Fibroblast of villous mesenchyme (primary cell): ENCODE measurements around the gene XYLT1. TPM values are rescaled to one million over a fixed set of nuclear protein-coding genes. Genes with fewer than 3 reads are reported as not detected.

Experiments used
- DNase-seq: peaks from one replicate; pipeline ENCODE4 v3.0.0-alpha.2; 2010; ENCODE audit warnings: low read depth
- H3K4me3 ChIP-seq: 2 replicates; pipeline ENCODE4 v1.5.1; 2011; ENCODE audit warnings: low read depth, mild to moderate bottlenecking, low read length
- total RNA-seq: library from RNA; depleted of rRNA; stranded (reverse); fragments of >200 nt; gene quantifications from 2 replicates; pipeline ENCODE4 v1.2.3, GENCODE V29; 2012
- TF ChIP-seq, protein P1 (sequence below): IDR thresholded peaks from 2 replicates; pipeline ENCODE4 v1.5.1; 2012; ENCODE audit warnings: low read depth, mild to moderate bottlenecking, low read length; ENCODE audit not compliant: insufficient read depth

Gene XYLT1
- total RNA-seq, 1 donor = 2.6 TPM

- no peak overlapping the region for H3K4me3 ChIP-seq
- TF ChIP-seq, protein P1, sequence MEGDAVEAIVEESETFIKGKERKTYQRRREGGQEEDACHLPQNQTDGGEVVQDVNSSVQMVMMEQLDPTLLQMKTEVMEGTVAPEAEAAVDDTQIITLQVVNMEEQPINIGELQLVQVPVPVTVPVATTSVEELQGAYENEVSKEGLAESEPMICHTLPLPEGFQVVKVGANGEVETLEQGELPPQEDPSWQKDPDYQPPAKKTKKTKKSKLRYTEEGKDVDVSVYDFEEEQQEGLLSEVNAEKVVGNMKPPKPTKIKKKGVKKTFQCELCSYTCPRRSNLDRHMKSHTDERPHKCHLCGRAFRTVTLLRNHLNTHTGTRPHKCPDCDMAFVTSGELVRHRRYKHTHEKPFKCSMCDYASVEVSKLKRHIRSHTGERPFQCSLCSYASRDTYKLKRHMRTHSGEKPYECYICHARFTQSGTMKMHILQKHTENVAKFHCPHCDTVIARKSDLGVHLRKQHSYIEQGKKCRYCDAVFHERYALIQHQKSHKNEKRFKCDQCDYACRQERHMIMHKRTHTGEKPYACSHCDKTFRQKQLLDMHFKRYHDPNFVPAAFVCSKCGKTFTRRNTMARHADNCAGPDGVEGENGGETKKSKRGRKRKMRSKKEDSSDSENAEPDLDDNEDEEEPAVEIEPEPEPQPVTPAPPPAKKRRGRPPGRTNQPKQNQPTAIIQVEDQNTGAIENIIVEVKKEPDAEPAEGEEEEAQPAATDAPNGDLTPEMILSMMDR = no peak
- no peak for DNase-seq
Measured at GRCh38 chr16:17471719-17472461, 1.1 kb upstream of the XYLT1 start.

- H3K4me3 ChIP-seq = peak overlapping the region; percentile 71
- TF ChIP-seq, protein P1 = no peak
- no peak for DNase-seq
Measured at GRCh38 chr16:17470182-17470907, 415 bp downstream of the XYLT1 start.

DNA sequence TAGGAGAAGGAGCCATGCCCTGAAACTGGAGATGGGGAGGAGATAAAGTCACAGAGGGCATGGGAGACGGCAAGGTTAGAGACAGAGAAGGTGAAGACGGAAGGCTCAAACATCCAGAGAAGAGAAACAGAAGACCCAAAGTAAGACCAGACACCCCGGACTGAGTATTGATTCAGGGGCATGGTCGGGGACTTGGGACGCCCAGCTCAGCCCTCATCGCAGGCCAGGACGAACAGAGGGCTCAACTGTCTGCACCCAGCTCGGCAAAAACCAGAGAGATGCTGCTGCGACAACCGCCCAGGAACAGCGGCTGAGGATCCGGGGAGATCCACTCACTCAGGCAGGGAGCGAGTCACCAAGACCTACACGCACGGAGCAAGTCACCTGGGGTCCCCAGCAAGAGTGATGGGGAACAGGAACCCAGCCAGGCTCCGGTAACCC, 999 bp downstream of the XYLT1 start:
- DNase-seq = no peak
- peak overlapping the region; percentile 71 for H3K4me3 ChIP-seq
- TF ChIP-seq, protein P1 = no peak

DNA sequence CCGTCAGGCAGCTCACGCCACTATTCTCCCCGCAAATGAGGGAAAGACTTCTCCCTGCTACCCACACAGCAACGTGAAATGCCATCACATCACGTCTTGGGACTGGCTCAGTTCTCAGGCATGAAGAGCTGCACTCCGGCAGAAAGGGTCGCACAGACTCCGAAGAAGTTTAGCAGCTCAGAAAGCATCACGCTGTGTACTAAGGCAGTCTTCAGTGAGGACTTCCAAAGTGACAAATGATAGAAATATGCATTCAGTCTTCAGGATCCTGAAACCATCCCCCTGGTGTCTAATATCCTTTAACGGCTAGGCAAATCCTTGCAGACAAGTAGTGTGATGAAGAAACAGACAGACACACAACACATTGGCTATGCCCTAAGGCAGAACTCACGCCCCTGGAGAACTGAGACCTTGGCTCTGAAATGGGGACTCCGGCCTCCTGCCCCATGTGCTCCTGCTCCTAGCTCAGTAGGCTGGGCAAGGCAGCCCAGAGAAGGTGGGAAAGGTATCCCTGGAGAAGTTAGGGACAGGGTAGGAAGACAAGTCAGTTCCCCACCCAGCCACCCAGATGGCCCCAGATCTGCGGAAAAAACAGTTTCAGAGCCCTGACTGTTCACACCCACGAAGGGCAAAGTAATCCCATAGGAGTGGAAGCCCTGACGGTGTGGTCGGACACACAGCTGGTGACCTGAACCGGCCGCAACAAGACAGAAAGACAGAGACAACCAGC, 1.6 kb downstream of the XYLT1 start:
- TF ChIP-seq, protein P1 = no peak
- peak; percentile 42 for DNase-seq
- H3K4me3 ChIP-seq = peak overlapping the region; percentile 71

DNA sequence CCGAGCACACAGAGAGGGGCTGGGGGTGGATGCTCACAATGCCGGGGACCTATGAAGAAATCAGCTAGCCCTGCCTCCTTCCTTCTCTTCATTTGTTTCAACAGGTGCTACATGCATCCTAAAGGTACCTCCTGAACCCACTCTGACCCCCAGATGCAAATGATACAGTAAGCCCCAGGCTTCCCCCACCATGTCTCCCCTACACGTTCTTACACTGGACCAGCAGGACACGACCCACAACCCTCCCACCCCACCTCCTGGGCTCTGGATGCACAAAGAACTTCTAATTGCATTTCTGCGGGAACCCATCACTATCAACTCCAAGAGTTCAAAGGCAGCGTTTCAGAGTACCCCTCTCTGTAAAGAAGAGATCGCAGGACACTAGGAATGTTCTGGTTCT, 2.1 kb downstream of the XYLT1 start:
- peak overlapping the region; percentile 71 for H3K4me3 ChIP-seq
- DNase-seq = no peak
- TF ChIP-seq, protein P1 = no peak

DNA sequence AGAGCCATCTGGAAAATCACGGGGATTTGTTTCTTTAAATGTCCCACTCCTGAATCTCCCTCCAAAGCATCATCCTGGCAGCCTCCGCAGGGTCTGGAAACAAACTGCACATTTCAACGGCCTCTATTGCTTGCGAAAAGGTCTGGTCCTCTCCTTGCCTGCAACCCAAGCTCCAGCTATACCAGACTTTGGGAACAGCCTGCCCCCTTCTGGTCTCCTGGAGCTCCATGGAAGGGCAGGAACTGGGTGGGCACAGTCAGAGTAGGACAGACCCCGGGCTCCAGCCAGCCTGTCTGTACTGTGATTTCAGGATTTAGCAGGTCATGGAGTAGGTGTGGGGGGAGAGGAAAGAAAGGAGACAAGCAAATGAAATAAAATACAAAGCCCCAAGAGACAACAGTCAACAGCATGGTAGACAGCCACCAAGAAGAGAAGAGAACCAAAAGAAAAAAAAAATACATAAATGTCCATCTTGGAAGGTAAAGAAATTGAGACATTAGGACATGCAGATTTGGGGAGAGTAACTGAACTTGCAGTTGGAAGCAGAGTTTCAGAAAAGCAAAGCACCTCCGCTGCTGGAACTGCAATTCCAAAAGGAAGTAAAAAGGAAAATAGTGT, 2.7 kb downstream of the XYLT1 start:
- TF ChIP-seq, protein P1 = peak; percentile 81
- peak overlapping the region; percentile 71 for H3K4me3 ChIP-seq
- DNase-seq = peak; percentile 66
